Measurements from ENCODE around the gene P2RX7.

P2RX7 gene

DNA sequence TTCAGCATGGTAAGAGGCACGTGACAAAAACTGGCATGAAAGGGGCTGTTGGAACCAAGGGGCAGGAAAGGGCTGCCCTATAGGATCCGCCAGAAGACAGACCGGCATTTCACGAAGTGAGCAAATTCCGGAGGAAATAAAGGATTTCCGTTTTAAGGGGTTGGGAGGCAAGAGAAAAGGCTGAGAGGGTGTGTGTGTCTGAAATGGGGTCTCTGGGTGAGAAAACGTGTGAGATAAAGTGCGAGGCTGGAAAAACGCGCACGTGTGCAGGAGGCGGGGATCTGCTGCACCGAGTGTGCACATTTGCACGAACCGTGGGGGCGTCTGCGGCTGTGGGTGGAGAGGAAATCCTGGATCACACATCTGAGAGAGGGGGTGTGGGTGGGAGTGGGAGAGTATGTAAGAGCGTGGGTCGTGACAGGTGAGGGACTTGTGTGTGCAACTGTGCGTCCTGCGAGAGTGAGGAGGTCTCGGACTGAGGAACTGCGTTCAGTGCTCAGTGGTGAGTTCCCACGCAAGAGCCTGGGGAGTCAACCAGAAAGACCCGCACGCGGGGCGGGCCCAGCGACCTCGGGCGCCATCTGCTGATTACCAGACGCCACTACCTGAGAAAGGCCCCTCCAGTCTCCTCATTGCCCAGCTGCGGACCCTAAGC lies 37.0 kb upstream of the P2RX7 start:
- TF ChIP-seq, protein P1, sequence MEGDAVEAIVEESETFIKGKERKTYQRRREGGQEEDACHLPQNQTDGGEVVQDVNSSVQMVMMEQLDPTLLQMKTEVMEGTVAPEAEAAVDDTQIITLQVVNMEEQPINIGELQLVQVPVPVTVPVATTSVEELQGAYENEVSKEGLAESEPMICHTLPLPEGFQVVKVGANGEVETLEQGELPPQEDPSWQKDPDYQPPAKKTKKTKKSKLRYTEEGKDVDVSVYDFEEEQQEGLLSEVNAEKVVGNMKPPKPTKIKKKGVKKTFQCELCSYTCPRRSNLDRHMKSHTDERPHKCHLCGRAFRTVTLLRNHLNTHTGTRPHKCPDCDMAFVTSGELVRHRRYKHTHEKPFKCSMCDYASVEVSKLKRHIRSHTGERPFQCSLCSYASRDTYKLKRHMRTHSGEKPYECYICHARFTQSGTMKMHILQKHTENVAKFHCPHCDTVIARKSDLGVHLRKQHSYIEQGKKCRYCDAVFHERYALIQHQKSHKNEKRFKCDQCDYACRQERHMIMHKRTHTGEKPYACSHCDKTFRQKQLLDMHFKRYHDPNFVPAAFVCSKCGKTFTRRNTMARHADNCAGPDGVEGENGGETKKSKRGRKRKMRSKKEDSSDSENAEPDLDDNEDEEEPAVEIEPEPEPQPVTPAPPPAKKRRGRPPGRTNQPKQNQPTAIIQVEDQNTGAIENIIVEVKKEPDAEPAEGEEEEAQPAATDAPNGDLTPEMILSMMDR (IDR thresholded peaks at IDR 0.05; ENCODE audit: control insufficient read depth, extremely low read depth, insufficient read depth): peak; percentile 72
- peak overlapping the region; percentile 41 for H3K4me3 ChIP-seq (ENCODE audit: low read depth, low read length)
- no peak for DNase-seq (ENCODE audit: low read depth)

DNA sequence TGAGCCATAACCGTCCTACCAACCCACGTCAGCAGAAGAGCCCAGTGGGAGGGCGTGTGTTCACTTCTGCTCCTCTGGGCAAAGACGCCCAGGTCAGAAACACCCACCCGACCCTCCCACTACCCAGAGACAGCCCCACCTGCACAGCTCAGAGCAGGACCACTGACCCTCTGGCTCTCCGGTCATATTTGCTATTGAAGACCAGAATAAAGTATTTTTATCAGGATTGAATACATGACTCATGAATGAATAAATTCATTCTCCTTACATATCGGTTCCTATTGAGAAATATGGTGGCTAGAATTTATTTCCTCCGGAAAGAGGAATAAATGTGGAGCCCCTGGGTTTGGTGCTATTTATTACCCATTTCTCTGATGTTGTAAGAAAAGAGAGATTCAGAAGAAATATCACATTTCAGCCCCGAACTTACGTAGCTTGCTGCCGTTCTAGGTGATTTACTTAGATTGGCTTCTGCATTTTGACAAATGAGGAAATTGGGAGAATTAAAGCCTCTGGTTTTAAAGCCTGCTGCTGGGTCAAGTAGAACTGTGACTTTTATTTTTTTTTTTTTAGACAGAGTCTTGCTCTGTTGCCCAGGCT lies 36.4 kb upstream of the P2RX7 start:
- no peak overlapping the region; the same call in 1 of the 2 replicates for H3K4me3 ChIP-seq (ENCODE audit: low read depth, low read length)
- no peak for DNase-seq (ENCODE audit: low read depth)
- TF ChIP-seq, protein P1 (IDR thresholded peaks at IDR 0.05; ENCODE audit: control insufficient read depth, extremely low read depth, insufficient read depth): no peak

DNA sequence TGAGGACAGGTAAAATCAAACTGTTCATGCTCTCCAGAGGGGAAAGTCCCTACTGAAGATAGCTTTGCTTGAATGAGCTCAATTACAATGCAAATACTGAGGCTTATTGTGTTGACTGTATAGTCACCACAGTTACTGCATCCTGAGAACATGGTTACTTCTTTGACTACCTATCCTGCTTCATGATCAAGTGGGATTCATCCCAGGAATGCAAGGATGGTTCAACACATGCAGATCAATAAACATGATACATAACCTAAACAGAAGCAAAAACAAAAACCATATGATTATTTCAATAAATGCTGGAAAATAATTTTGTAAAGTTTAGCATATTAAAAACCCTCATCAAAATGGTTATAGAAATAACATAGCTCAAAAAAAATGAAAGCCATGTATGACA lies 32.9 kb upstream of the P2RX7 start:
- TF ChIP-seq, protein P1 (IDR thresholded peaks at IDR 0.05; ENCODE audit: control insufficient read depth, extremely low read depth, insufficient read depth): no peak
- no peak overlapping the region for H3K4me3 ChIP-seq (ENCODE audit: low read depth, low read length)
- no peak for DNase-seq (ENCODE audit: low read depth)

DNA sequence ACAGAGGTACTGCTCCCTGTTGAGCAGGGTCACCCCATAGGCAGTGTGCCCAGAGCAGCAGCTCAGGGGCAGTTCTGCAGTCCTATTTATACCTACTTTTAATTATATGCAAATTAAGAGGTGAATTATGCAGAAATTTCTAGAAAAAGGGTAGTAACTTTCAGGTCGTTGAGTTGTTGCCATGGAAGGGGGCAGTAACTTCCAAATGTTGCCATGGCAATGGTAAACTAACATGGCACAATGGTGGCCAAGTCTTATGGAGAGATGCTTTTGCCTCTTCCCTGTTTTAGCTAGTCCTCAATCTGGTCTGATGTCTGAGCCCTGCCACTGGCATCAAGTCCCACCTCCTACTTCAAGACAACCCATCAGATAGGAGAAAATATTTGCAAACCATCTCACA lies 30.4 kb upstream of the P2RX7 start:
- H3K4me3 ChIP-seq (ENCODE audit: low read depth, low read length): no peak overlapping the region
- TF ChIP-seq, protein P1 (IDR thresholded peaks at IDR 0.05; ENCODE audit: control insufficient read depth, extremely low read depth, insufficient read depth): no peak
- no peak for DNase-seq (ENCODE audit: low read depth)

DNA sequence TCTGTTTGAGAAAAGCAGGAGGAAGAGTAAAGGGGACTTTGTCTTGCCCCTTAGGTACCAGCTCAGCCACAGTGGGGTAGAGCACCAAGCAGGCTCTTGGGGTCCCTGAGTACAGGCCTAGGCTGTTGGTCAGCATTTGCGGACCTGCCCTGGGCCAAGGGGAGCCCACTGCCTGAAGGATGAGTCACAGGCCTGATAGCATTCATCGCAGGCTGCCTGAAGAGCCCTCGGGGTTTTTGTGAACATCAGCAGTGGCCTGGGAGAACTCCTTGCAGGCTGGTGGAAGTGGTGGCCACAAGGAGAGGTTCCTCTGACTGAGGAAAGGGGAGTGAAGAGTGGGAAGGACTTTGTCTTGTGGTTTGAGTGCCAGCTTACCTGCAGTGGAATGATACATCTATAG lies 25.0 kb upstream of the P2RX7 start:
- TF ChIP-seq, protein P1 (IDR thresholded peaks at IDR 0.05; ENCODE audit: control insufficient read depth, extremely low read depth, insufficient read depth): no peak
- H3K4me3 ChIP-seq (ENCODE audit: low read depth, low read length): no peak overlapping the region
- DNase-seq (ENCODE audit: low read depth): no peak

DNA sequence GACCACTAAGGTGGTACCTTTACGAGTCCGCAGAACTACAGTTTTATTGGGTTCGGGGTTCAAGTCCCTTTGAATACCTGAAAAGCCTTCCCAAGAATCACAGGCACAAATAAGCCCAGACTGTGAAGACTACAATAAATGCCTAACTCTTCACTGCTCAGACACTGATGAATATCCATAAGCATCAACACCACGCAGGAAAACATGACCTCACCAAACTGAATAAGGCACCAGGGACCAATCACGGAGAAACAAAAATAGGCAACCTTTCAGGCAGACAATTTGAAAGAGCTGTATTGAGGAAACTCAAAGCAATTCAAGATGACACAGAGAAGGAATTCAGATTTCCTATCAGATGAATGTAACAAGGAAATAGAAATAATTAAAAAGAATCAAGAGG lies 24.2 kb upstream of the P2RX7 start:
- TF ChIP-seq, protein P1 (IDR thresholded peaks at IDR 0.05; ENCODE audit: control insufficient read depth, extremely low read depth, insufficient read depth): no peak
- no peak overlapping the region for H3K4me3 ChIP-seq (ENCODE audit: low read depth, low read length)
- no peak for DNase-seq (ENCODE audit: low read depth)
